H1 (cell line): Measurements from ENCODE around the gene ACBD4. TPM values are rescaled to one million over a fixed set of nuclear protein-coding genes. Genes with fewer than 3 reads are reported as not detected.

Experiments
- CBX5 ChIP-seq: fragments of 300-800, 300-1000 bp; sonication (generic); IDR thresholded peaks from 2 replicates; pipeline ENCODE4 v1.7.1; 2016; ENCODE audit warnings: antibody characterized with exemption, low read length, low read depth
- CTBP2 ChIP-seq: IDR thresholded peaks from 2 replicates; pipeline ENCODE4 v1.7.0; 2011; ENCODE audit warnings: borderline replicate concordance, mild to moderate bottlenecking, moderate library complexity, mixed read lengths, low read length; ENCODE audit not compliant: insufficient read depth, insufficient read length
- EZH2 ChIP-seq: fragments of 200-600 bp; sonication (generic); IDR thresholded peaks from 2 replicates; pipeline ENCODE4 v1.7.1; 2012; ENCODE audit warnings: low read depth, mild to moderate bottlenecking, moderate library complexity, low read length, inconsistent platforms; ENCODE audit not compliant: severe bottlenecking
- GABPA ChIP-seq: IDR thresholded peaks from 2 replicates; pipeline ENCODE4 v1.6.1; 2011; ENCODE audit warnings: mild to moderate bottlenecking, low read length, moderate library complexity, borderline replicate concordance; ENCODE audit not compliant: insufficient read depth
- HDAC2 ChIP-seq, 2 experiments: fragments of 300-600 bp in 1 of 2; sonication (generic) in 1 of 2; IDR thresholded peaks; 2 replicates each; pipeline ENCODE4 v1.6.1; 2011 to 2012; ENCODE audit warnings: low read depth in 2 of 2, low read length in 2 of 2, mild to moderate bottlenecking in 2 of 2, moderate library complexity in 2 of 2, borderline replicate concordance in 1 of 2, inconsistent platforms in 1 of 2
- KDM4A ChIP-seq: IDR thresholded peaks from one replicate; pipeline ENCODE4 v1.7.1; 2012; ENCODE audit warnings: low read depth, mild to moderate bottlenecking, moderate library complexity, low read length, inconsistent platforms; ENCODE audit not compliant: severe bottlenecking
- KDM5A ChIP-seq: fragments of 200-600 bp; IDR thresholded peaks from 2 replicates; pipeline ENCODE4 v1.7.1; 2012; ENCODE audit warnings: mild to moderate bottlenecking, low read length, inconsistent platforms, mixed read lengths
- PHF8 ChIP-seq: fragments of 200-600 bp; sonication (generic); conservative IDR thresholded peaks from 2 replicates; pipeline ENCODE4 v1.7.1; 2012; ENCODE audit warnings: low read depth, mild to moderate bottlenecking, inconsistent platforms, low read length, moderate library complexity
- POLR2A ChIP-seq, 2 experiments: IDR thresholded peaks; 1 replicate in 1 of 2; 2 replicates in 1 of 2; pipeline ENCODE4 v1.6.1; 2011; ENCODE audit warnings: low read depth in 2 of 2, low read length in 2 of 2, mild to moderate bottlenecking in 2 of 2; ENCODE audit errors: control extremely low read depth in 1 of 2
- POU5F1 ChIP-seq: IDR thresholded peaks from 2 replicates; pipeline ENCODE4 v1.6.1; 2011; ENCODE audit warnings: low read depth, mild to moderate bottlenecking, low read length, moderate library complexity
- RNF2 ChIP-seq: fragments of 200-900, 300-1000 bp; sonication (generic); IDR thresholded peaks from 2 replicates; pipeline ENCODE4 v1.7.1; 2016; ENCODE audit warnings: borderline replicate concordance, low read depth, mild to moderate bottlenecking, antibody characterized with exemption, low read length; ENCODE audit not compliant: poor library complexity, severe bottlenecking; ENCODE audit errors: missing control alignments
- SP4 ChIP-seq: IDR thresholded peaks from 2 replicates; pipeline ENCODE4 v1.6.1; 2012; ENCODE audit warnings: low read length, inconsistent platforms
- polyA plus RNA-seq, 7 experiments: library from polyadenylated mRNA; depleted of rRNA in 3 of 7; stranded (reverse) in 5 of 7; unstranded in 2 of 7; fragments of >200 nt in 5 of 7; fragments of 200-250 nt in 2 of 7; gene quantifications; 1 replicate in 5 of 7; 2 replicates in 1 of 7; 4 replicates in 1 of 7; pipeline versions ENCODE4 v1.2.1 to v1.2.3, GENCODE V29; 2011 to 2013; ENCODE audit warnings: missing spikeins in 2 of 7, mixed read lengths in 2 of 7
- total RNA-seq: library from RNA; stranded (reverse); fragmentation: NEBNext Ultra II Directional; extraction: Animal tissue kit (Norgen Biotek cat#: 25700); gene quantifications from 2 replicates; pipeline ENCODE4 v1.2.1, GENCODE V29; 2021

The ACBD4 gene
- total and polyA plus RNA-seq, 2 of the 8 experiments (the other 6 are each of a cell fraction or from before 2014, with no cell fraction given), result 7.3 to 10.7 TPM

DNA sequence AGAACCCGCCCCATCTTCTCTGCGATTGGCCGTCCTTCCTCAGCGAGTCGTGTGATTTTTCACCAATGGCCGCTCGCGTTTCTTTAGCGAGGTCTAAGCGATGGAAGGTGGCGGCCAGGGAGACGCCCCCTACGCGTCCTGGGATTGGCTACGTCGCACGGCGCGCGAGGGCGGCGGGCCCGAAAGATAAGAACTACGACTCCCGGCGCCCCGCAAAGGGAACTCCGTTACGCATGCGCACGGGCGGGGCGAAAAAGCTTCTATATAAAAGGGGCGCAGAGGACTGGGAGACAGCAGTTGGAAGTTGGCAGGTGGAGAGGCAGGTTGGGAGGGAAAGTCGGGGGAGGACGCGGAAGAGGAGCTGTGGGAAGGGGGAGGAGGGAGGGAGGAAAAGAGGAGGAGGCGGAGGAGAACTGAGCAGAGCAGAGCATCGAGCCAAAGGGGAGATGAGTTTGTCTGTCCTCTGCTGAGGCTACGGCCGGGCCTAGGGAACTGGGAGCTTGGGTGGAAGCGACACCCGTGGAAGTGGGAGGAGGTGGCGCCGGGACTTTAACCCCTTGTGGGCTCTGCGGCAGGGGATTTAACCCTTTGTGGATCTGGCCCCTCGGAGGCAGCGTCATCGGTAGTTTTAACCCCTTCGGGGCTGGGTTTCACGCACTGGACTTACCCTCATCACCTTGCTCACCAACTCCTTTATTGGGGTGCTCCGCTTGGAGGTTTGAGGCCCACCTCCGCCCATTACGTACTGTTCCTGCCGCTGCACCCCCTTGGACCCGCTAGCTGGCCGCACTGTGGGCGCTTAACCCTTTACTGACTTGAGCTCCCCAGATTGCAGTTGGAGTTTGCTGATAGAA lies 12.9 kb downstream of the ACBD4 start, which contains the start of gene HEXIM1 (continued):
- peak; percentile 99 to 100 for TF ChIP-seq POLR2A (IDR thresholded peaks at IDR 0.05; ENCODE audit: control extremely low read depth in 1 of 2, low read depth in 2 of 2, low read length in 2 of 2)
- 0 out of 2 replicates have a peak, but pooled peaks have one; percentile 39 for TF ChIP-seq GABPA
- TF ChIP-seq PHF8, result peak; percentile 68
- TF ChIP-seq POU5F1, result no peak
- TF ChIP-seq HDAC2 (IDR thresholded peaks at IDR 0.05; ENCODE audit: borderline replicate concordance in 1 of 2, low read depth in 2 of 2, low read length in 2 of 2), result peak; percentile 92 to 98; a peak in 3 of 4 replicates
- TF ChIP-seq CTBP2, result no peak
- peak; percentile 93; the same call in 1 of the 2 replicates for TF ChIP-seq SP4
- peak; percentile 25 for TF ChIP-seq KDM4A
- TF ChIP-seq EZH2, result no peak
- TF ChIP-seq RNF2, result no peak
- TF ChIP-seq KDM5A, result 0 out of 2 replicates have a peak, but pooled peaks have one; percentile 35
- TF ChIP-seq CBX5, result no peak
